Measurements from ENCODE around the gene ZNF407.

ZNF407 gene

GRCh38 chr18:74745633-74746403 lies 148.1 kb downstream of the ZNF407 start:
- TF ChIP-seq ISL1 (CRISPR knock-in tag; IDR thresholded peaks at IDR 0.05) = peak; percentile 72
- no peak for TF ChIP-seq ARNTL (CRISPR knock-in tag; IDR thresholded peaks at IDR 0.05; ENCODE audit: borderline replicate concordance, low read depth)
- ATAC-seq = peak; percentile 98

- TF ChIP-seq ZNF70 (CRISPR knock-in tag; IDR thresholded peaks at IDR 0.05) = no peak
- ATAC-seq = no peak
These were observed 151.1 kb downstream of the ZNF407 start for GRCh38 chr18:74748809-74749208.

GRCh38 chr18:74758995-74759394 lies 161.3 kb downstream of the ZNF407 start:
- ATAC-seq = no peak
- no peak for TF ChIP-seq ZFP30 (CRISPR knock-in tag; IDR thresholded peaks at IDR 0.05)
- no peak for TF ChIP-seq ARNTL (CRISPR knock-in tag; IDR thresholded peaks at IDR 0.05; ENCODE audit: borderline replicate concordance, low read depth)

GRCh38 chr18:74760026-74760425 lies 162.4 kb downstream of the ZNF407 start:
- no peak for ATAC-seq
- TF ChIP-seq GLIS3 (CRISPR knock-in tag; IDR thresholded peaks at IDR 0.05) = no peak
- no peak for TF ChIP-seq ISL1 (CRISPR knock-in tag; IDR thresholded peaks at IDR 0.05)
- no peak for TF ChIP-seq POU6F1 (CRISPR knock-in tag; IDR thresholded peaks at IDR 0.05; ENCODE audit: borderline replicate concordance, low read depth)
- TF ChIP-seq ARNTL (CRISPR knock-in tag; IDR thresholded peaks at IDR 0.05; ENCODE audit: borderline replicate concordance, low read depth) = no peak
- no peak for TF ChIP-seq ESRRG (CRISPR knock-in tag; IDR thresholded peaks at IDR 0.05)
- no peak for TF ChIP-seq ZFP30 (CRISPR knock-in tag; IDR thresholded peaks at IDR 0.05)
- no peak for TF ChIP-seq BACH2 (CRISPR knock-in tag; IDR thresholded peaks at IDR 0.05; ENCODE audit: borderline replicate concordance)
- TF ChIP-seq ZFP3 (CRISPR knock-in tag; IDR thresholded peaks at IDR 0.05) = no peak
- no peak for TF ChIP-seq CSRNP3 (CRISPR knock-in tag; IDR thresholded peaks at IDR 0.05)

- TF ChIP-seq CREB5 (CRISPR knock-in tag; IDR thresholded peaks at IDR 0.05; ENCODE audit: low read depth) (no peak), RARB (CRISPR knock-in tag; IDR thresholded peaks at IDR 0.05) (no peak), ARNTL (CRISPR knock-in tag; IDR thresholded peaks at IDR 0.05; ENCODE audit: borderline replicate concordance, low read depth) (no peak), GLIS3 (CRISPR knock-in tag; IDR thresholded peaks at IDR 0.05) (no peak), TSHZ2 (CRISPR knock-in tag; IDR thresholded peaks at IDR 0.05) (no peak), ZNF8 (CRISPR knock-in tag; IDR thresholded peaks at IDR 0.05) (no peak), POU6F1 (CRISPR knock-in tag; IDR thresholded peaks at IDR 0.05; ENCODE audit: borderline replicate concordance, low read depth) (no peak), TOX (CRISPR knock-in tag; IDR thresholded peaks at IDR 0.05; ENCODE audit: borderline replicate concordance) (no peak), ZNF565 (CRISPR knock-in tag; conservative IDR thresholded peaks at IDR 0.05; ENCODE audit: low read depth) (no peak), BACH2 (CRISPR knock-in tag; IDR thresholded peaks at IDR 0.05; ENCODE audit: borderline replicate concordance) (no peak), PPARA (CRISPR knock-in tag; IDR thresholded peaks at IDR 0.05; ENCODE audit: borderline replicate concordance) (no peak), CSDC2 (CRISPR knock-in tag; IDR thresholded peaks at IDR 0.05) (no peak), ZC3H10 (CRISPR knock-in tag; IDR thresholded peaks at IDR 0.05) (no peak), ZFP30 (CRISPR knock-in tag; IDR thresholded peaks at IDR 0.05) (no peak)
- ATAC-seq = no peak
These were observed 162.8 kb downstream of the ZNF407 start for GRCh38 chr18:74760436-74760835.
